22Rv1 (cell line): ENCODE measurements around the gene WNK2.

Experiments used
- CTCF ChIP-seq: fragments of 450-650 bp; IDR thresholded peaks from 2 replicates; pipeline ENCODE4 v1.5.1; 2017; ENCODE audit warnings: mild to moderate bottlenecking
- ZFX ChIP-seq: fragments of 450-650 bp; IDR thresholded peaks from 2 replicates; pipeline ENCODE4 v1.6.1; 2017; ENCODE audit warnings: antibody characterized with exemption, borderline replicate concordance

GRCh38 chr9:93244510-93245436 is 60.8 kb downstream of the WNK2 start:
- TF ChIP-seq CTCF = no peak
- TF ChIP-seq ZFX = no peak
